Endothelial cell of hepatic sinusoid (primary cell): Measurements from ENCODE around the gene SLC34A1.
"Not testable (repeated sequence)": the region's sequence is repeated elsewhere in the genome, so short reads cannot be mapped to it uniquely, and the experiment has no call there.

Experiments
- in situ Hi-C: cut with HindIII; loops from 2 replicates; pipeline ENCODE4 v1.10.0; 2017; ENCODE audit warnings: low sequenced_read_pairs

The SLC34A1 gene

GRCh38 chr5:177367981-177368868 is 16.0 kb upstream of the SLC34A1 start:
- in situ Hi-C loops, result no loop called here

- in situ Hi-C loops, result no loop called here
These were observed 15.2 kb upstream of the SLC34A1 start for GRCh38 chr5:177368869-177369644.

- in situ Hi-C loops, result no loop called here
These were observed 14.4 kb upstream of the SLC34A1 start for GRCh38 chr5:177369645-177370440.

- in situ Hi-C loops, result no loop called here
These were observed 13.6 kb upstream of the SLC34A1 start for GRCh38 chr5:177370488-177371119.

- in situ Hi-C loops, result no loop called here
These were observed 12.9 kb upstream of the SLC34A1 start for GRCh38 chr5:177371120-177372033.

- in situ Hi-C loops, result no loop called here
These were observed 12.0 kb upstream of the SLC34A1 start for GRCh38 chr5:177372034-177372896.

GRCh38 chr5:177372910-177373309 is 11.3 kb upstream of the SLC34A1 start:
- in situ Hi-C loops, result no loop called here

- in situ Hi-C loops, result no loop called here
These were observed 10.4 kb upstream of the SLC34A1 start for GRCh38 chr5:177373806-177374205.

GRCh38 chr5:177374211-177374610 is 10.0 kb upstream of the SLC34A1 start:
- in situ Hi-C loops, result no loop called here

GRCh38 chr5:177375516-177375915 is 8.7 kb upstream of the SLC34A1 start:
- in situ Hi-C loops, result not testable (repeated sequence)

GRCh38 chr5:177376107-177376506 is 8.1 kb upstream of the SLC34A1 start:
- in situ Hi-C loops, result no loop called here

GRCh38 chr5:177377851-177378776 is 6.1 kb upstream of the SLC34A1 start:
- in situ Hi-C loops, result no loop called here

GRCh38 chr5:177378884-177379883 is 5.0 kb upstream of the SLC34A1 start:
- in situ Hi-C loops, result no loop called here

GRCh38 chr5:177380805-177381126 is 3.5 kb upstream of the SLC34A1 start:
- in situ Hi-C loops, result no loop called here

GRCh38 chr5:177382423-177383029 is 1.7 kb upstream of the SLC34A1 start:
- in situ Hi-C loops, result no loop called here

- in situ Hi-C loops, result no loop called here
These were observed 1.1 kb upstream of the SLC34A1 start for GRCh38 chr5:177383181-177383580.
